ENCODE data around the gene SPTBN1. TPM values are rescaled to one million over a fixed set of nuclear protein-coding genes. Genes with fewer than 3 reads are reported as not detected.

SPTBN1 gene
- total and polyA plus RNA-seq, 9 of the 15 experiments (the other 6 are each of a cell fraction or from before 2014, with no cell fraction given): 8.9 to 66.8 (median 31.4) TPM

DNA sequence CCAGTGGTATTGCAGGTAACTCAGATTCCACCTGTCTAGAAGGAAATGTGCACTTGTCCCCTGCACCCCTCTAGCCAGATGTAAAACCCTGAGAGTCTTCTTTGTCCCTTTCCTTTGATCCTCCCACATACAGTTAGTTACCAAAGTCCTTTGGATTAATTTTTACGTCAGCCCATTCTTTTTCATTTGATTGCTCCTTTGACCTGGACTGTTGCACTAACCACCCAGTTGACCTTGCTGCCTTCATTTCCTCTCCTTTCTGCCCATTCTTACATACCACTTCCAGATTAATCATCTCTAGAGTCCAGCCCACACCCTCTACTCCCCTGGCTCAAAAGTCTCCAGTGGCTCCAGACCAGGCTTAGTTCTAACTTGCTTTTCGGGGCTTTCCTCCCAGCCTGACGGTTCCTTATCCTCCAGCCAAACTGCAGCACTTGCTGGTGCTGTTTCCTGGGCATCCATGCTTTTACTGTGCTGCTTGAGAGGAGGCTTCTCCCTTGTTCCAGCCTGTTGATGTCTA, 99.3 kb downstream of the SPTBN1 start (continued):
- TF ChIP-seq, protein P1, sequence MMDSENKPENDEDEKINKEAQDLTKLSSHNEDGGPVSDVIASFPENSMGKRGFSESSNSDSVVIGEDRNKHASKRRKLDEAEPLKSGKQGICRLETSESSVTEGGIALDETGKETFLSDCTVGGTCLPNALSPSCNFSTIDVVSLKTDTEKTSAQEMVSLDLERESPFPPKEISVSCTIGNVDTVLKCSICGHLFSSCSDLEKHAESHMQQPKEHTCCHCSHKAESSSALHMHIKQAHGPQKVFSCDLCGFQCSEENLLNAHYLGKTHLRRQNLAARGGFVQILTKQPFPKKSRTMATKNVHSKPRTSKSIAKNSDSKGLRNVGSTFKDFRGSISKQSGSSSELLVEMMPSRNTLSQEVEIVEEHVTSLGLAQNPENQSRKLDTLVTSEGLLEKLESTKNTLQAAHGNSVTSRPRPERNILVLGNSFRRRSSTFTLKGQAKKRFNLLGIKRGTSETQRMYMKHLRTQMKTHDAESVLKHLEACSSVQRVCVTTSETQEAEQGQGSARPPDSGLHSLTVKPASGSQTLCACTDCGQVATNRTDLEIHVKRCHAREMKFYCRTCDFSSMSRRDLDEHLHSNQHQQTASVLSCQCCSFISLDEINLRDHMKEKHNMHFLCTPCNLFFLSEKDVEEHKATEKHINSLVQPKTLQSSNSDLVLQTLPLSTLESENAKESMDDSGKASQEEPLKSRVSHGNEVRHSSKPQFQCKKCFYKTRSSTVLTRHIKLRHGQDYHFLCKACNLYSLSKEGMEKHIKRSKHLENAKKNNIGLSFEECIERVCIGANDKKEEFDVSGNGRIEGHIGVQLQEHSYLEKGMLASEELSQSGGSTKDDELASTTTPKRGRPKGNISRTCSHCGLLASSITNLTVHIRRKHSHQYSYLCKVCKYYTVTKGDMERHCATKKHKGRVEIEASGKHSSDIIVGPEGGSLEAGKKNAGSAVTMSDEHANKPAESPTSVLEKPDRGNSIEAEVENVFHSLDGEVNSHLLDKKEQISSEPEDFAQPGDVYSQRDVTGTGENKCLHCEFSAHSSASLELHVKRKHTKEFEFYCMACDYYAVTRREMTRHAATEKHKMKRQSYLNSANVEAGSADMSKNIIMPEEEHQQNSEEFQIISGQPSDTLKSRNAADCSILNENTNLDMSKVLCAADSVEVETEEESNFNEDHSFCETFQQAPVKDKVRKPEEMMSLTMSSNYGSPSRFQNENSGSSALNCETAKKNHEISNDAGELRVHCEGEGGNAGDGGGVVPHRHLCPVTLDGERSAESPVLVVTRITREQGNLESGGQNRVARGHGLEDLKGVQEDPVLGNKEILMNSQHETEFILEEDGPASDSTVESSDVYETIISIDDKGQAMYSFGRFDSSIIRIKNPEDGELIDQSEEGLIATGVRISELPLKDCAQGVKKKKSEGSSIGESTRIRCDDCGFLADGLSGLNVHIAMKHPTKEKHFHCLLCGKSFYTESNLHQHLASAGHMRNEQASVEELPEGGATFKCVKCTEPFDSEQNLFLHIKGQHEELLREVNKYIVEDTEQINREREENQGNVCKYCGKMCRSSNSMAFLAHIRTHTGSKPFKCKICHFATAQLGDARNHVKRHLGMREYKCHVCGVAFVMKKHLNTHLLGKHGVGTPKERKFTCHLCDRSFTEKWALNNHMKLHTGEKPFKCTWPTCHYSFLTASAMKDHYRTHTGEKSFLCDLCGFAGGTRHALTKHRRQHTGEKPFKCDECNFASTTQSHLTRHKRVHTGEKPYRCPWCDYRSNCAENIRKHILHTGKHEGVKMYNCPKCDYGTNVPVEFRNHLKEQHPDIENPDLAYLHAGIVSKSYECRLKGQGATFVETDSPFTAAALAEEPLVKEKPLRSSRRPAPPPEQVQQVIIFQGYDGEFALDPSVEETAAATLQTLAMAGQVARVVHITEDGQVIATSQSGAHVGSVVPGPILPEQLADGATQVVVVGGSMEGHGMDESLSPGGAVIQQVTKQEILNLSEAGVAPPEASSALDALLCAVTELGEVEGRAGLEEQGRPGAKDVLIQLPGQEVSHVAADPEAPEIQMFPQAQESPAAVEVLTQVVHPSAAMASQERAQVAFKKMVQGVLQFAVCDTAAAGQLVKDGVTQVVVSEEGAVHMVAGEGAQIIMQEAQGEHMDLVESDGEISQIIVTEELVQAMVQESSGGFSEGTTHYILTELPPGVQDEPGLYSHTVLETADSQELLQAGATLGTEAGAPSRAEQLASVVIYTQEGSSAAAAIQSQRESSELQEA (IDR thresholded peaks at IDR 0.05; ENCODE audit: low read depth): no peak
- no peak for TF ChIP-seq NR1H2 (CRISPR knock-in tag; IDR thresholded peaks at IDR 0.05)

All from K562 (cell line).